Lung (tissue), 12 donors: Measurements from ENCODE around the gene SLC12A1. TPM values are rescaled to one million over a fixed set of nuclear protein-coding genes. Genes with fewer than 3 reads are reported as not detected.

Source experiments
- ATAC-seq: fragments of 200-7000 bp; cut with Tn5 transposase; one replicate; pipeline ENCODE4 v1.9.1; 2020; ENCODE audit warnings: moderate number of reproducible peaks; ENCODE audit not compliant: insufficient read depth, low FRiP score
- DNase-seq, 3 donors: peaks; one replicate each; pipeline ENCODE4 v3.0.0-alpha.2; 2013 to 2017
- H3K27ac ChIP-seq, 2 donors: one replicate each; pipeline ENCODE4 v1.5.1; 2013; ENCODE audit warnings: mild to moderate bottlenecking in 2 of 2, moderate library complexity in 2 of 2, control low read depth in 1 of 2, inconsistent platforms in 1 of 2, low read depth in 1 of 2, low read length in 1 of 2
- H3K27me3 ChIP-seq, 3 donors: one replicate each; pipeline ENCODE4 v1.5.1; 2013; ENCODE audit warnings: low read length in 2 of 3; ENCODE audit not compliant: control insufficient read depth in 3 of 3, insufficient read depth in 3 of 3
- H3K36me3 ChIP-seq, 4 donors: one replicate each; pipeline ENCODE4 v1.5.1; 2013; ENCODE audit warnings: low read length in 4 of 4, mild to moderate bottlenecking in 1 of 4, moderate library complexity in 1 of 4; ENCODE audit not compliant: control insufficient read depth in 4 of 4, insufficient read depth in 4 of 4
- H3K4me1 ChIP-seq, 5 donors: one replicate each; pipeline ENCODE4 v1.5.1; 2013; ENCODE audit warnings: low read length in 5 of 5, mild to moderate bottlenecking in 2 of 5, moderate library complexity in 1 of 5; ENCODE audit not compliant: control insufficient read depth in 5 of 5, insufficient read depth in 5 of 5
- H3K4me3 ChIP-seq: one replicate; pipeline ENCODE4 v1.5.1; 2013; ENCODE audit warnings: mild to moderate bottlenecking, control low read depth, moderate library complexity
- H3K9ac ChIP-seq, 2 donors: one replicate each; pipeline ENCODE4 v1.5.1; 2013; ENCODE audit warnings: low read length in 2 of 2, control low read depth in 1 of 2; ENCODE audit not compliant: insufficient read depth in 1 of 2
- H3K9me3 ChIP-seq, 4 donors: one replicate each; pipeline ENCODE4 v1.5.1; 2013; ENCODE audit warnings: low read length in 3 of 4, mild to moderate bottlenecking in 1 of 4, moderate library complexity in 1 of 4; ENCODE audit not compliant: control insufficient read depth in 4 of 4, insufficient read depth in 3 of 4
- CTCF ChIP-seq: IDR thresholded peaks from 2 replicates; pipeline ENCODE4 v1.5.1; 2012; ENCODE audit warnings: mild to moderate bottlenecking; ENCODE audit errors: control extremely low read depth, extremely low read depth
- WGBS, 2 donors: extraction: QIAGEN DNeasy Blood & Tissue Kit; methylation state at CpG; one replicate each; pipeline ENCODE4 v1.1.7; 2013; 5-methylcytosine and 5-hydroxymethylcytosine counted together
- polyA plus RNA-seq, 2 donors: library from polyadenylated mRNA; stranded (reverse); fragments of 200-250 nt; gene quantifications; one replicate each; pipeline ENCODE4 v1.2.1, GENCODE V29; 2013
- total RNA-seq, 2 donors: library from RNA; depleted of rRNA in 1 of 2; stranded (reverse); fragments of >200 nt in 1 of 2; gene quantifications; one replicate each; pipeline ENCODE4 v1.2.1, GENCODE V29; 2014 to 2021
- donor health status: control.
- donor health status: control.
- donor health status: Bipolar disorder and iron deficiency.
- donor health status: healthy.
- donor health status: DM: yes; HTN: yes; CAD: no.

The SLC12A1 gene
- total and polyA plus RNA-seq, 4 donors: 0.03 TPM; not detected in 3

GRCh38 chr15:48185529-48185928, 20.6 kb upstream of the SLC12A1 start:
- H3K27me3 ChIP-seq: peaks cover 0 to 5% (median 0%) of the 10 kb centered on the region in 3 donors
- WGBS, 2 donors: 75 to 77% methylated on average over 3 of the region's 3 CpGs

GRCh38 chr15:48186271-48186670, 19.8 kb upstream of the SLC12A1 start:
- DNase-seq: no peak
- no peak overlapping the region for H3K4me3 ChIP-seq
- peaks cover 0 to 1% (median 0%) of the 10 kb centered on the region in 3 donors for H3K27me3 ChIP-seq
- no peak for ATAC-seq
- H3K9ac ChIP-seq: no peak overlapping the region
- H3K27ac ChIP-seq: no peak overlapping the region
- H3K36me3 ChIP-seq: no peaks in the 10 kb centered on the region
- no peaks in the 10 kb centered on the region for H3K9me3 ChIP-seq
- TF ChIP-seq CTCF: no peak
- H3K4me1 ChIP-seq: peaks cover 0 to 1% (median 0%) of the 10 kb centered on the region in 5 donors
- 97 to 98% methylated on average over 3 of the region's 3 CpGs for WGBS, 2 donors

More at GRCh38 chr15:48185529-48185928, 20.6 kb upstream of the SLC12A1 start:
- Histone ChIP-seq H3K9me3 (no peaks in the 10 kb centered on the region), H3K27ac (no peak overlapping the region), H3K4me1 (no peaks in the 10 kb centered on the region), H3K36me3 (no peaks in the 10 kb centered on the region), H3K9ac (no peak overlapping the region), H3K4me3 (no peak overlapping the region)
- no peak for TF ChIP-seq CTCF
- DNase-seq (no peak), ATAC-seq (no peak)

- H3K9ac ChIP-seq: no peak overlapping the region
- DNase-seq (peak; percentile 84 to 91 (median 86)), ATAC-seq (peak; percentile 66)
- H3K36me3 ChIP-seq: no peaks in the 10 kb centered on the region
- no peak for TF ChIP-seq CTCF
- WGBS, 2 donors: 4 to 5% methylated on average over 15 of the region's 15 CpGs
- H3K27ac ChIP-seq: no peak overlapping the region
- peaks cover 0 to 7% (median 3%) of the 10 kb centered on the region in 3 donors for H3K27me3 ChIP-seq
- peaks cover 0 to 6% (median 0%) of the 10 kb centered on the region in 4 donors for H3K9me3 ChIP-seq
- peaks cover 0 to 4% (median 0%) of the 10 kb centered on the region in 5 donors for H3K4me1 ChIP-seq
- H3K4me3 ChIP-seq: no peak overlapping the region
These were observed 15.0 kb upstream of the SLC12A1 start for GRCh38 chr15:48190932-48191573.
